ENCODE data around the gene YARS1.

The YARS1 gene

DNA sequence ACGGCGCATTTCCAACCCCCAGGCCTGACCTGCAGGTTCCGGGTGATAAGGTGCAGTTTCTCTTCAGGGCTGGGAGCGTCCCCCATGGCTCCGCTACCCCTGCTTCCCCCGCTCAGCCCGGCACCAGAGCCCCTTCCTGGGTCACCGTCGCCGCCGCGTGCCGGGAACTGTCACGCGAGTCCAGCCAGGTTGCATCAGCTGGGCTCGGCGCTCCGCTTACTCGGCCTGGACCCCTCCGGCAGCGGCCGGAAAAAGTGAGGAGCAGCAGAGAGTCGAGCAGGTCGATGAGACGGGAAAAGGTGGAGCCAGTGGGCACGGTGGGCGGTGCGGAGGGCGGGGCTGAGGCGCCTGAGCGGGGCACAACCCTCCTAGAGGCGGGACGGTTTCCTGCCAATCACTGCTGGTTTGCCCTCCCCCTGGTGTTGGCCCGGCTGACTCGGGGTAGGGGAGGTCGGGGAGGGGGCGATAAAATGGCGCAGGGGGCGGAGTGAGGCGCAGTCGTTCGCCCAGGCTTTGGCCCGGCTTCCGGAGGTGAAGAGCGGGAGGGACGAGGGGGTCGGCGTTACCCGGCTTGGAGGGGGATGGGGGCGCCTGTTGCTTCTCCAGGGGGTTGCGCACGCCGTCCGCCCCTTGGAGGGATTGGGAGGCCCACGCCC is at the start of gene YARS1, which contains the start of gene S100PBP:
TSS of gene YARS1 (minus strand) at position 200 of the 656 bp plus-strand sequence. CDS start at position 86, 114 bp downstream.
TSS of gene S100PBP (plus strand) at position 495 of the 656 bp plus-strand sequence. CDS start 8,447 bp downstream, outside the sequence.
- peak; percentile 97 for DNase-seq (ENCODE audit: low spot score)

DNA sequence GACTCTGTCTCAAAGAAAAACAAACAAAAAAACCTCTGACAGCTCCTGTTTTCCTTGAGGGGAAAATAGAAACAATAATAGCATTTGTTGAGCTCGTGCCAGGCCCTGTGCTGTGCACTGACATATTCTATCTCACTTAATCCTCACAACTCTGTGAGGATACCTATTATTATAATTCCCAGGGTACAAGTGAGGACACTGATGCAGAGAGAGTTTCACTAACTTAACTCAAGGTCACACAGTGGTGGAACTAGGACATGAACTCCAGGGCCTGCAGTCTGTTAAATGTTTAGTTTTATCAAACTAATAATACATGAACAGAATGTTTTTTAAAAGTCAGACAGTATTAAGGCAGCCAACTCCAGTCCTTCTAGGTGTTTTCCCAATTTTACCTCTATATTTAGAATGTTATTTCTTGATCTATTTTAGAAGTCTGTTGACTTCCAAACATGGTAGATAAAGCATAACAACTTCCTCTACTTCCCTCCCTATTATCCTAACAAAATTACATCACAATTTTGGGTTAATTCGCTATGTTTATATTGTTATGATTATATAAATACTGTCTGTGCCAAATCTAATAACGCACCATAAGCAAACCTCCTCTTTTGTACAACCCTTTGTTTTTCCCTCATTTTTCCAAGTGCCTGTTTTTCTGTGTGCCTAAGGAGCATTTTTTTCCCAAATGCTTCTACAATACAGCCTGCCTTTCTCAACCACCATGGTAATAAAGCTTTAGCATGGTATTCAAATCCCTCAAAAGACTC is 48.7 kb upstream of the YARS1 start:
- no peak for DNase-seq (ENCODE audit: low spot score)

- no peak for DNase-seq (ENCODE audit: low spot score)
These were observed 47.3 kb upstream of the YARS1 start for GRCh38 chr1:32864375-32865019.

GRCh38 chr1:32863881-32864245 is 46.7 kb upstream of the YARS1 start:
- DNase-seq (ENCODE audit: low spot score): no peak

DNA sequence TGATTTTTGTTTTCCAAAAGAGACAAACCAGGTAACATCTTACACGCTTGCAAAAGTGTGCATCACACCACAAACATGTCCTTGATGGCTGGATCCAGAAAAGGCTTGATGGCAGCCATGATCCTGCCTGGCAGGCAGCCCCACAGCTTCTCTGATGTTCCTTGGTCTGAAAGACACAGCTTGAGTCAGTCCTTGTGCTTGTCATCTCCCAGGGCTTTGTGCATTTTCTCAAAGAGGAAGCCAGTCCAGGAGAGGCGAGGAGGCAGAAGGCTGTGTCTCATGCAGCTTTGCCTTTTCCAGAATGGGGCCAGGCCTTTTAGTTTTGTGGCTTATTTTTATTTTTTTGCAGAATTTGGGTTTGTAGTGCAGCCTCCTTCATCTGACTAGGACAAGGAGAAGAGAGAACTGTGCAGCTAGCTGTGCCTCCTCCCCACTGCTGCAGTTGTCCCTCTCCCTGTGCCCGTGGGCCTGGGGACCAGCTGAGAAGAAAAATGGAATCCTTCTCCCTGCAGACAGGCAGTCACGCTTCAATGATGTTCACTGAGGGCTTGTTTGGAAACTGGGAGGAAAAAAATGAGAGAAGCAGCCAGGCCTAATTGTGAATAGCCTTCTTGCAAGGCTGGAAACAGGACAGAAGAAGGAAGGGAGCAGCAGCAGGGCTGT is 46.2 kb upstream of the YARS1 start:
- no peak for DNase-seq (ENCODE audit: low spot score)

GRCh38 chr1:32861904-32862695 is 44.9 kb upstream of the YARS1 start:
- DNase-seq (ENCODE audit: low spot score): no peak

GRCh38 chr1:32860566-32860965 is 43.4 kb upstream of the YARS1 start:
- DNase-seq (ENCODE audit: low spot score): no peak

DNA sequence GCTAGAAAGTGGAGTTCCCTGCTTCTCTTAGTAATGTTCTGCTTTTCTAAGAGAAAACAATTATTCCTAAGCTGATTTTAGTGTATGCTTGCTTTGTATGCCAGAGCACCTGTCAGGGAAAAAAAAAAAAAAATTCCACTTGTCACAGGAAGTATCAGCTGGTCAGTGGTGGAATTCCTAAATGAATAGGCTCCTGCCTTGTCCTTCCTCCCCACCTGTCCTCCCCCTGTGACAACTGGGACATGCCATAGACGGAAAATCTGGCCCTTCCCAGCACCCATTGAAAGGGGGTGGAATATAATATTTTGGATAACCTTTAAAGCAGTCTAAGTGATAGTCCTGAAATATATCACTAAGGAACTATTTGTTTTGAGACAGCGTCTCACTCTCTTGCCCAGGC is 42.8 kb upstream of the YARS1 start:
- no peak for DNase-seq (ENCODE audit: low spot score)

DNA sequence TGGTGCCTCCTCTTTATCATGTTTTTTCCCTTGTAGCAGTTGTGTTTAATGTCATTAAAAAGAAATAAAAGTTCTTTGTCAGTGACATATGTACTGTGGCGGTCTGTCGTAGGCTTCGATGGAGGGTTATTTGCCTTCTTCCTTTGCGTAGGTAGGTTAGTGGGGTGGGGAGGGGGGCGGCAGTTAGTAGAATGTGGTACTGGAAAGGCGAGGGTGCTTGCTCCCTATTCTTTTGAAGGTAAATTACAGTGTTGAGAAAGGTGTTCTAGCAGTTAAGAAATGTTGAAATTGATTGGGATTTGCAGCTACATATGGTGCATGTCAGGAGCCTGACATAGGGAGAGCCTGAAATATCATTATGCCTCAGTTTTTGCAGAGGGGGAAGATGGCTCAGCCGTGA is 41.6 kb upstream of the YARS1 start:
- no peak for DNase-seq (ENCODE audit: low spot score)

GRCh38 chr1:32858136-32858535 is 41.0 kb upstream of the YARS1 start:
- no peak for DNase-seq (ENCODE audit: low spot score)

- no peak for DNase-seq (ENCODE audit: low spot score)
These were observed 38.9 kb upstream of the YARS1 start for GRCh38 chr1:32855861-32856617.

GRCh38 chr1:32848354-32849063 is 31.4 kb upstream of the YARS1 start:
- no peak for DNase-seq (ENCODE audit: low spot score)

DNA sequence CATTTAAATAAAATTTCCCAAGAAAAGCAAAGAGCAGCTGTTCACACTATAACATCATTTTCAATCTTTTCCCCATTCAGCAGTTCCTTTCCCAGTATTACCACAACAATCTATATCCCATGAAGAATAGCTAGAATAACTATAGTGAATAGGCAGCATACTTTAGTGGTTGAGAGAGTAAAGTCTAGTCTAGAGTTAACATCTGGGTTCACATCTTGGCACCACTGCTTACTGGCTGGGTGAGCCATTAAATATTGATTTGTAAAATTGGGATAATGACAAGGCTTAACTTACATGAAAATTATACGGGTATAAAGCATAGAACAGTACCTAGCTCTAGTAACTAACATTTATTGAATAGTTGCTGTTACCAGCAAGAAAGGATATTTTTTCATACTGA is 14.7 kb upstream of the YARS1 start:
- DNase-seq (ENCODE audit: low spot score): no peak

DNA sequence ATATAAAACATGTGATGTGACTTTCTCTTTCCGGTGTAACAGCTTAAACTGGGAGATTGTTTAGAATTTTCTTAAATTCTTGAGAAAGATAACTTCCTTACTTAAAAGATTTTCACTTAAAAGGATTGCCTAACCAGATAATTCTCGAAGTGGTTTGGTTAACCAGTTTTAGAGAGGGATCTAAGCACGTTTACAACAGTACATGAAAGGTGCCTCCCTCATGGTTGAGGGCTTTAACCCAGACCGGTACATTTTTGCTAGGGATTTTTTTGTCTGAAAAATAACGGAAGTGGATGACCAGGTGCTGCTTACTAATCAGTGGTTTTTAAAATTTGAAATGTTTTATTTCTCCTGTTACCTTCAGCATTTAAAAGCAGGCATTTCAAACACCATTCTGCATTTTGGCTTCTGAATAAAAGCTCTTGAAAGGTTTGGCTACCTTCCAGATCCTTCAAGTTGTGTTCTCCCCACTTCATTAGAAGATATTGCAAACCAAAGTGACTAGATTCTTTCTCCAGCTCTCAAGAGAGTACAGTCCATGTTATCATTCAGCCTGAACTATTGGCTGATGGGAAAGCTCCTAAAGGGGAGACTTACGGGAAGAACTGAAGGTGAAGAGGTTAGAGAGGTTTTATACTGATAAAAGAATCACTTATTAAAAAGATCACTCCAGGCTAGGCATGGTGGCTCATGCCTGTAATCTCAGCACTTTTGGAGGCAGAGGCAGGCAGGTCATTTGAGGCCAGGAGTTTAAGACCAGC is 13.1 kb upstream of the YARS1 start:
- DNase-seq (ENCODE audit: low spot score): no peak

DNA sequence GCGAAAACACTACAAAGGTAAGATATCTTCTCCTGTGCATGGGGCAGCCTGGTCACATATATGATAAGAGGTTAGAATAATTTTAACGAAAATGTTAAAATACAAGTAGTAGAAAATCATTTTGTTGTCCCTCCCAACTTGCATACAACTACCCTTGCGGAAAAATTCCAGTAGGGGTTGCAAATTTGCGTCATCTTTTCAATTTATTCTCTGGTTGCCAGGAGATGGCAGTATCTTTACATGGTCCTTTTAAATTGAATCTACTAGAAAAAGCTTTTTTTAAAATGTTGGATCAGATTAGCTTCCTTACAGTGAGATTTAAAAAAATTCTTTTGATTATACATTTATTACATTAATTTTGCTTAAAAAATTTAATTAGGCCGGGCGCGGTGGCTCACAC is 11.2 kb upstream of the YARS1 start:
- no peak for DNase-seq (ENCODE audit: low spot score)

- no peak for DNase-seq (ENCODE audit: low spot score)
These were observed 8.0 kb upstream of the YARS1 start for GRCh38 chr1:32825181-32825580.

GRCh38 chr1:32818804-32819541 is 1.8 kb upstream of the YARS1 start:
- DNase-seq (ENCODE audit: low spot score): no peak

- DNase-seq (ENCODE audit: low spot score): peak; percentile 52
These were observed 943 bp upstream of the YARS1 start for GRCh38 chr1:32817815-32818786.

Measured in SW480 (cell line).